ENCODE data around the gene RANBP17.

- TF ChIP-seq POLR2AphosphoS5 (IDR thresholded peaks at IDR 0.05; ENCODE audit: low read depth) (no peak), GABPA (IDR thresholded peaks at IDR 0.05; ENCODE audit: low read depth) (no peak)
- TF ChIP-seq, protein P1, sequence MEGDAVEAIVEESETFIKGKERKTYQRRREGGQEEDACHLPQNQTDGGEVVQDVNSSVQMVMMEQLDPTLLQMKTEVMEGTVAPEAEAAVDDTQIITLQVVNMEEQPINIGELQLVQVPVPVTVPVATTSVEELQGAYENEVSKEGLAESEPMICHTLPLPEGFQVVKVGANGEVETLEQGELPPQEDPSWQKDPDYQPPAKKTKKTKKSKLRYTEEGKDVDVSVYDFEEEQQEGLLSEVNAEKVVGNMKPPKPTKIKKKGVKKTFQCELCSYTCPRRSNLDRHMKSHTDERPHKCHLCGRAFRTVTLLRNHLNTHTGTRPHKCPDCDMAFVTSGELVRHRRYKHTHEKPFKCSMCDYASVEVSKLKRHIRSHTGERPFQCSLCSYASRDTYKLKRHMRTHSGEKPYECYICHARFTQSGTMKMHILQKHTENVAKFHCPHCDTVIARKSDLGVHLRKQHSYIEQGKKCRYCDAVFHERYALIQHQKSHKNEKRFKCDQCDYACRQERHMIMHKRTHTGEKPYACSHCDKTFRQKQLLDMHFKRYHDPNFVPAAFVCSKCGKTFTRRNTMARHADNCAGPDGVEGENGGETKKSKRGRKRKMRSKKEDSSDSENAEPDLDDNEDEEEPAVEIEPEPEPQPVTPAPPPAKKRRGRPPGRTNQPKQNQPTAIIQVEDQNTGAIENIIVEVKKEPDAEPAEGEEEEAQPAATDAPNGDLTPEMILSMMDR (IDR thresholded peaks at IDR 0.05; ENCODE audit: insufficient read depth, low read length), result no peak
- TF ChIP-seq, protein P2, sequence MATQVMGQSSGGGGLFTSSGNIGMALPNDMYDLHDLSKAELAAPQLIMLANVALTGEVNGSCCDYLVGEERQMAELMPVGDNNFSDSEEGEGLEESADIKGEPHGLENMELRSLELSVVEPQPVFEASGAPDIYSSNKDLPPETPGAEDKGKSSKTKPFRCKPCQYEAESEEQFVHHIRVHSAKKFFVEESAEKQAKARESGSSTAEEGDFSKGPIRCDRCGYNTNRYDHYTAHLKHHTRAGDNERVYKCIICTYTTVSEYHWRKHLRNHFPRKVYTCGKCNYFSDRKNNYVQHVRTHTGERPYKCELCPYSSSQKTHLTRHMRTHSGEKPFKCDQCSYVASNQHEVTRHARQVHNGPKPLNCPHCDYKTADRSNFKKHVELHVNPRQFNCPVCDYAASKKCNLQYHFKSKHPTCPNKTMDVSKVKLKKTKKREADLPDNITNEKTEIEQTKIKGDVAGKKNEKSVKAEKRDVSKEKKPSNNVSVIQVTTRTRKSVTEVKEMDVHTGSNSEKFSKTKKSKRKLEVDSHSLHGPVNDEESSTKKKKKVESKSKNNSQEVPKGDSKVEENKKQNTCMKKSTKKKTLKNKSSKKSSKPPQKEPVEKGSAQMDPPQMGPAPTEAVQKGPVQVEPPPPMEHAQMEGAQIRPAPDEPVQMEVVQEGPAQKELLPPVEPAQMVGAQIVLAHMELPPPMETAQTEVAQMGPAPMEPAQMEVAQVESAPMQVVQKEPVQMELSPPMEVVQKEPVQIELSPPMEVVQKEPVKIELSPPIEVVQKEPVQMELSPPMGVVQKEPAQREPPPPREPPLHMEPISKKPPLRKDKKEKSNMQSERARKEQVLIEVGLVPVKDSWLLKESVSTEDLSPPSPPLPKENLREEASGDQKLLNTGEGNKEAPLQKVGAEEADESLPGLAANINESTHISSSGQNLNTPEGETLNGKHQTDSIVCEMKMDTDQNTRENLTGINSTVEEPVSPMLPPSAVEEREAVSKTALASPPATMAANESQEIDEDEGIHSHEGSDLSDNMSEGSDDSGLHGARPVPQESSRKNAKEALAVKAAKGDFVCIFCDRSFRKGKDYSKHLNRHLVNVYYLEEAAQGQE (IDR thresholded peaks at IDR 0.05; ENCODE audit: insufficient replicate concordance, low read depth), result no peak
Observed at GRCh38 chr5:171340042-171340441, 478.2 kb downstream of the RANBP17 start.

Data from HL-60 (cell line).